HepG2 (cell line): ENCODE data around the gene TXNDC12. TPM values are rescaled to one million over a fixed set of nuclear protein-coding genes. Genes with fewer than 3 reads are reported as not detected.

Source experiments
- CEBPG ChIP-seq: IDR thresholded peaks from 2 replicates; pipeline ENCODE4 v1.6.1; 2016
- CENPX ChIP-seq: sonication (generic); formaldehyde crosslinking; IDR thresholded peaks from 2 replicates; pipeline ENCODE4 v1.9.0; 2021; ENCODE audit warnings: mild to moderate bottlenecking, missing genetic modification reagents, moderate library complexity
- E2F1 ChIP-seq: sonication (generic); formaldehyde crosslinking; IDR thresholded peaks from 2 replicates; pipeline ENCODE4 v1.5.0; 2020; ENCODE audit warnings: missing genetic modification reagents
- HMGXB4 ChIP-seq, 2 experiments: sonication (generic) in 1 of 2; formaldehyde crosslinking in 1 of 2; IDR thresholded peaks; 2 replicates each; pipeline versions ENCODE4 v1.4.0 to v1.6.1; 2018 to 2020; ENCODE audit warnings: missing genetic modification reagents in 2 of 2, borderline replicate concordance in 1 of 2, low read depth in 1 of 2, mild to moderate bottlenecking in 1 of 2, missing biosample characterization in 1 of 2
- KLF6 ChIP-seq: IDR thresholded peaks from 2 replicates; pipeline ENCODE4 v1.8.0; 2016; ENCODE audit warnings: missing biosample characterization, missing genetic modification reagents
- PHF21A ChIP-seq: sonication (generic); formaldehyde crosslinking; IDR thresholded peaks from 2 replicates; pipeline ENCODE4 v1.5.0; 2020; ENCODE audit warnings: mild to moderate bottlenecking, missing genetic modification reagents
- PRDM4 ChIP-seq: sonication (generic); formaldehyde crosslinking; IDR thresholded peaks from 2 replicates; pipeline ENCODE4 v1.9.0; 2021; ENCODE audit warnings: missing genetic modification reagents, borderline replicate concordance
- REPIN1 ChIP-seq: sonication (generic); formaldehyde crosslinking; IDR thresholded peaks from 2 replicates; pipeline ENCODE4 v1.8.0; 2022; ENCODE audit warnings: missing genetic modification reagents, low read depth, mild to moderate bottlenecking, borderline replicate concordance
- XRCC5 ChIP-seq: fragments of 200-400 bp; formaldehyde crosslinking; optimal IDR thresholded peaks from 2 replicates; pipeline ENCODE3; 2017; ENCODE audit warnings: mild to moderate bottlenecking, low read length
- ZFP91 ChIP-seq: sonication (generic); formaldehyde crosslinking; IDR thresholded peaks from 2 replicates; pipeline ENCODE4 v1.9.0; 2022; ENCODE audit warnings: missing genetic modification reagents, mild to moderate bottlenecking, borderline replicate concordance
- ZNF142 ChIP-seq: sonication (generic); formaldehyde crosslinking; IDR thresholded peaks from 2 replicates; pipeline ENCODE4 v1.4.0; 2020; ENCODE audit warnings: missing genetic modification reagents
- ZNF275 ChIP-seq: sonication (generic); formaldehyde crosslinking; IDR thresholded peaks from 2 replicates; pipeline ENCODE4 v1.8.0; 2022; ENCODE audit warnings: missing genetic modification reagents, mild to moderate bottlenecking, inconsistent platforms, borderline replicate concordance
- ZNF781 ChIP-seq: sonication (generic); formaldehyde crosslinking; IDR thresholded peaks from 2 replicates; pipeline ENCODE4 v1.5.1; 2020; ENCODE audit warnings: borderline replicate concordance, mild to moderate bottlenecking, missing genetic modification reagents; ENCODE audit errors: not compliant biosample characterization
- polyA plus RNA-seq, 8 experiments: library from polyadenylated mRNA; depleted of rRNA in 3 of 8; stranded (reverse) in 7 of 8; unstranded in 1 of 8; fragments of >200 nt; fragmentation: Illumina TruSeq in 4 of 8; extraction: Trizol in 4 of 8; gene quantifications; 2 replicates each; pipeline versions ENCODE4 v1.2.1 to v1.2.3, GENCODE V29; 2011 to 2016; ENCODE audit warnings: low read depth in 4 of 8, missing spikeins in 1 of 8, mixed read lengths in 1 of 8; ENCODE audit not compliant: insufficient read depth in 1 of 8
- total RNA-seq, 5 experiments: library from RNA; depleted of rRNA; stranded (reverse); fragments of >200 nt; fragmentation: Illumina TruSeq; extraction: Trizol; gene quantifications; 2 replicates each; pipeline ENCODE4 v1.2.3, GENCODE V29; 2016; ENCODE audit warnings: low read depth in 1 of 5

The TXNDC12 gene
- total and polyA plus RNA-seq, 2 of the 13 experiments (the other 11 are each of a cell fraction or from before 2014, with no cell fraction given): 65.6 to 67.2 TPM

GRCh38 chr1:52054496-52055065, 410 bp downstream of the TXNDC12 start (continued):
- TF ChIP-seq PRDM4: no peak
- no peak for TF ChIP-seq HMGXB4 (CRISPR knock-in tag; IDR thresholded peaks at IDR 0.05; ENCODE audit: borderline replicate concordance in 1 of 2, low read depth in 1 of 2)
- no peak for TF ChIP-seq ZFP91 (CRISPR knock-in tag)
- peak; percentile 12; the same call in 1 of the 2 replicates for TF ChIP-seq ZNF142 (CRISPR knock-in tag)
- TF ChIP-seq ZNF781 (CRISPR knock-in tag): peak; percentile 9
- TF ChIP-seq PHF21A (CRISPR knock-in tag): no peak
- 0 out of 2 replicates have a peak, but pooled peaks have one; percentile 2 for TF ChIP-seq E2F1 (CRISPR knock-in tag)
- TF ChIP-seq ZNF275 (CRISPR knock-in tag): no peak; the same call in 1 of the 2 replicates
- TF ChIP-seq CEBPG: no peak
- no peak for TF ChIP-seq XRCC5
- TF ChIP-seq CENPX (CRISPR knock-in tag): no peak
- no peak for TF ChIP-seq KLF6 (CRISPR knock-in tag)
- 0 out of 2 replicates have a peak, but pooled peaks have one; percentile 8 for TF ChIP-seq REPIN1 (CRISPR knock-in tag)
